ENCODE data around the gene SMIM33. TPM values are rescaled to one million over a fixed set of nuclear protein-coding genes. Genes with fewer than 3 reads are reported as not detected.

Gene SMIM33
- total RNA-seq: not detected in 2 replicates

DNA sequence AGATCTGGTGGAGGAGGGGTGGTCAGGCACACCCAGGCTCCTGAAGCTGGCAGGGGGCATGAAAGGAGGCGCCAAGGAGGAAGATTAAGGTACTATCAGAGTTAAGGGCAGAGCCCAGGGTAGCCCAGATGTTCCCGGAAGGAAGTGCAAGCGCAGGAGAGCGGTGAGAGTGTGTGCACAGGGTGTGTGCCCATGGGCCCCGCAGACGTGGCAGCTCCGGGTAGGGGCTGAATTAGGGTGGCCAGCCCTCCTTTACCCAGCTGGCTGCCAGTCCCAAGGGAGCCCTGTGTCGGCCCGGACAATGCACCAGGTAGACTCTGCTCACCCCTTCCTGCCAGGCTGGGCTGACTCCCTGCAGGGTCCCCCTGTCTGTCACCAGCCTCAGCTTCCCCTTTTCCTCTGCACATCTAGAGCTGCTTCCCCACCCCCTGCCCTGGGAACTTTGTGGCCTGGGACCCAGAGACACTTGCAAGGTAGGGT is at the start of gene SMIM33:
SMIM33 (plus strand) TSS at position 184 of the 480 bp plus-strand sequence; CDS start at position 302, 118 bp downstream.

DNA sequence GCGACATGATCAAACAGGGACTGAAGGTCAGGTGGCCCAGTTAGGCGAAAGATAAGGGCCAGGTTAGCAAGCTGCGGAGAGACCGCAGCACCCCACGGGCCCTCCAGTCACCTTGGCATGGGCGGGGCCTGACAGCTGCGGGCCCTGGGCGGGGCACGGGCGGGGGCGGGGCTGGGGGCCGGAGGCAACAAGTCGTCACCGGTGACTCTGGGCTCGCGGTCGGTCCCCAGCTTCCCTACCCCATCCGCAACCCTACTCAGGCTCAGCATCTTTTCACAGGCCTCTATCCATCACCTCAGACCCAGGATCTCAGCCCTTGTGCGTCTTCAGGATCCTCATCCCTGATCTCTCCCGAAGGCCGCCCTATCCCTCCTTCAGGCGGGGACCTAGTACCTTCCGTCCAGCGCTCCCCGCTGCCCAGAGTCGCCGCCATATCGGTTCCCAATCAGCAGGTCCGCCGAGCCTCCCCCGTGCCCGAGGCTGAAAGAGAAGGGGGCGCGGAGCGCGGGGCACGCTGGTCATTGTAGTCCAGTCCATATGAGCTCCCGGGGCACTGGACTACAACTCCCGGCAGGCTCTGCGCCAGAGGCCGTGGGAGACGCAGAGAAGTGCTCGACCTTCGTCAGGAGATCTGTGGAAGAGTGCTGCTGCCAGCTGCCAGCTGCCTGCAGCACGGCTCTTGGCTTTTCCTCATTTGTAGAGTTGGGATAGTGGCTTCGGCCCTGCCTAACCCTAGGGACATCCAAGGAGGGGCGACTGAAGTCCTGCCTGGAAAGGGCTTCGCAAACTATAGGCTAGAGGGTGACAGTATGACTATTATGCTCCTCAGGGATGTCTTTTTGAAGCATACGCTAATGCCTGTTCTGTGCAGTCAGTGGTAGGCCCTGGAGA is 31.5 kb upstream of the SMIM33 start, which contains the start of gene DNAJC18:
DNAJC18 (minus strand) TSS at position 513 of the 891 bp plus-strand sequence; CDS start at position 433, 80 bp downstream.

DNA sequence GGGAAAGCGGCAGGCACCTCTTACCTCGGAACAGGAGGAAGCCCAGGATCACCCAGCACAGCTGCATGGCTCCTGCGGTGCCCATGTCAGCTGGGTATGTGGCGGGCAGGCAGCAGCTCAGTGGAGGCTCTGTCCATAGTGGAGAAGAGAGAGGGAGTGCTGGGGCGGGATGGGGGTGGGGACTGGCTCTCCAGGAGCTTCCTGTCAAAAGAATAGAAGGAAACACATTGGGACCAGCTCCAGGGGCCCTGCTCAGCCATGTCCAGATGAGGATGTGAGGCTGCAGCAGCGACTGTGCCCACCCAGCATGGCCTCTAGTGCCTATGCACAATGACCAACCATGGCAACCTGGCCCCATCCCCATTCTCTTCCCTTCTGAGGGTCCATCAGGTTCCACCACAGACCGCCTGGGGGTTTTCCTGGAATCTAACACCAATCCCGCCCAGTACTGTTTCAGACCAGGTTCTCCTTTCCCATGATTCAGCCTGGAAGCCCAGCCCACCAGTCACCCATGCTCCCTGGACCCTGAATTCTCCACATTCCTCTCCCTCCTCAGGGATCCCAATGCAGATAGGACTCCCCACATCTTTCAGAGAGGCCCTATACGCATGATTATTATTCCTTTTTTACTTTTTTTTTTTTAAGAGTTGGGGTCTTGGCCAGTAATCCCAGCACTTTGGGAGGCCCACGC is 8.1 kb upstream of the SMIM33 start, which contains the start of gene ECSCR:
ECSCR (minus strand) TSS at position 158 of the 691 bp plus-strand sequence; CDS start at position 85, 73 bp downstream.

DNA sequence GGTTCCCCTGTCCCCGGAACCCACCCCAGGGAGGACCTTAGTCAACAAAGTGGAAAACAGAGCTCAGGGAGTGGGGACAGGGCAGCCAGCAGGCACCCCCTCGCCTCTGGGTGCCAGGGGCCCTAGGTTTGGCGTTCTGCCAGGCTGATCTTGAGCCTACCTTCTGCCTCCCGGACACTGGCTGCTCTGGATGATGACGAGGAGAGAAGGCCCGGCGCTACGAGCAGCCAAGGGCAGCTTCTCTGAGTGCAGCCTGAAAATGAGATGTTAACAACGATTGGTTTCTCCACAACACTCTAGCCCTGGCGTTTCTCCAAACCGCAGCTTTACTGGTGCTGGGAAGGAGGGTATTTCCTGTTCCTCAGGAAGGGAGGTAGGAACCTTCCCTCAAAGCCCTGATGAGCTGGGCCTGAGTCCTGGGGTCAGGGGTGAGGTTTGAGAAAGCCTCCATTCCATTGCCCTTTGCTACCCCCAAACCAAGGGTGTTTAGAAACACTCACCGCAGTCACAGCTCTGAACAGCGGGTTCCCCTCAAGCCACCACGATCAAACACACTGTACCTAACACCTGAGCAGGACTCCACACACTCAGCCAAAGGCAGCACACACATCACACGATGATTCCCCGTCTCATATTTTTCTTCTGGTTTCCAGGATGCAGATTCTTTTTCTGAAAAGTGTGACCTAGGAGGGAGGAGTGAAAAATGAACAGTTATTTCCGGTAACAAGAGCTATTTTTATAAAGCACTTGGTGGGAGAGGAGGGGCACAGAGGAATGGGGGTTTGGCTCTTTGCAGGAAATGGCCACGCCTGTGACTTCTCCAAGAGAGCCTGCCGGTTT is 11.5 kb downstream of the SMIM33 start, which contains the start of gene STING1:
STING1 (minus strand) TSS at position 709 of the 840 bp plus-strand sequence. CDS start 1,054 bp downstream, outside the sequence.

Other genes with a start within 250 kb of the SMIM33 start
- gene MATR3, start 177.3 kb upstream of the SMIM33 start, total RNA-seq: 214 and 265 TPM in 2 replicates
- gene PAIP2, start 129.2 kb upstream of the SMIM33 start, total RNA-seq: 54.9 and 65.0 TPM in 2 replicates
- gene SLC23A1, start 87.7 kb upstream of the SMIM33 start, total RNA-seq: not detected in 2 replicates
- gene MZB1, start 81.1 kb upstream of the SMIM33 start, total RNA-seq: 0.13 TPM in 1 of 2 replicates, not detected in the other
- gene PROB1, start 75.9 kb upstream of the SMIM33 start, total RNA-seq: 0.31 and 0.40 TPM in 2 replicates
- gene SPATA24, start 66.9 kb upstream of the SMIM33 start, total RNA-seq: 7.0 and 9.6 TPM in 2 replicates
- gene DNAJC18, start 31.5 kb upstream of the SMIM33 start, total RNA-seq: 6.2 and 6.9 TPM in 2 replicates
- gene ECSCR, start 8.3 kb upstream of the SMIM33 start, total RNA-seq: 6.8 and 13.7 TPM in 2 replicates
- 57.2 and 98.0 TPM in 2 replicates for gene STING1, start 11.8 kb downstream of the SMIM33 start, total RNA-seq
- 48.7 and 50.7 TPM in 2 replicates for gene UBE2D2, start 90.3 kb downstream of the SMIM33 start, total RNA-seq
- 117 and 166 TPM in 2 replicates for gene CXXC5, start 177.3 kb downstream of the SMIM33 start, total RNA-seq